Measurements from ENCODE around the gene ZNF543. TPM values are rescaled to one million over a fixed set of nuclear protein-coding genes. Genes with fewer than 3 reads are reported as not detected.

The ZNF543 gene
- total RNA-seq, 1 donor from 2014 or later: 5.3 TPM

DNA sequence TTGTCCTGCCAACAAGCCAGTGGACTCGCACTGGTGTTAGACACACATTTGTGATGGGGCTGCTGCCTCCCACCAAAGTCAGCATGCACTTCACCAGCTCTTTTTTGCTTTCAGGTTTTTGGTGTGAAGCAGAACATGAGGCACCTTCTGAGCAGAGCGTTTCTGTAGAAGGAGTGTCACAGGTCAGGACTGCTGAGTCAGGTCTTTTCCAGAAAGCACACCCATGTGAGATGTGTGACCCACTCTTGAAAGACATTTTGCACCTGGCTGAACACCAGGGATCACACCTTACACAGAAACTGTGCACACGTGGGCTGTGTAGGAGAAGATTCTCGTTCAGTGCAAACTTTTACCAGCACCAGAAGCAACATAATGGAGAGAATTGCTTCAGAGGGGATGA is 35.6 kb downstream of the ZNF543 start:
- Histone ChIP-seq H3K27ac (no peak overlapping the region), H3K4me1 (peaks cover 12% of the 10 kb centered on the region), H3K36me3 (peaks cover 43% of the 10 kb centered on the region), H3K4me3 (no peak overlapping the region), H3K27me3 (ENCODE audit: low read depth) (no peaks in the 10 kb centered on the region), H3K9me3 (peaks cover 66% of the 10 kb centered on the region)
- no peak for ATAC-seq
- no peak for DNase-seq
- TF ChIP-seq, protein P1, sequence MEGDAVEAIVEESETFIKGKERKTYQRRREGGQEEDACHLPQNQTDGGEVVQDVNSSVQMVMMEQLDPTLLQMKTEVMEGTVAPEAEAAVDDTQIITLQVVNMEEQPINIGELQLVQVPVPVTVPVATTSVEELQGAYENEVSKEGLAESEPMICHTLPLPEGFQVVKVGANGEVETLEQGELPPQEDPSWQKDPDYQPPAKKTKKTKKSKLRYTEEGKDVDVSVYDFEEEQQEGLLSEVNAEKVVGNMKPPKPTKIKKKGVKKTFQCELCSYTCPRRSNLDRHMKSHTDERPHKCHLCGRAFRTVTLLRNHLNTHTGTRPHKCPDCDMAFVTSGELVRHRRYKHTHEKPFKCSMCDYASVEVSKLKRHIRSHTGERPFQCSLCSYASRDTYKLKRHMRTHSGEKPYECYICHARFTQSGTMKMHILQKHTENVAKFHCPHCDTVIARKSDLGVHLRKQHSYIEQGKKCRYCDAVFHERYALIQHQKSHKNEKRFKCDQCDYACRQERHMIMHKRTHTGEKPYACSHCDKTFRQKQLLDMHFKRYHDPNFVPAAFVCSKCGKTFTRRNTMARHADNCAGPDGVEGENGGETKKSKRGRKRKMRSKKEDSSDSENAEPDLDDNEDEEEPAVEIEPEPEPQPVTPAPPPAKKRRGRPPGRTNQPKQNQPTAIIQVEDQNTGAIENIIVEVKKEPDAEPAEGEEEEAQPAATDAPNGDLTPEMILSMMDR (IDR thresholded peaks at IDR 0.05): no peak
- intact Hi-C loops (cut with DNase I): no loop called here

DNA sequence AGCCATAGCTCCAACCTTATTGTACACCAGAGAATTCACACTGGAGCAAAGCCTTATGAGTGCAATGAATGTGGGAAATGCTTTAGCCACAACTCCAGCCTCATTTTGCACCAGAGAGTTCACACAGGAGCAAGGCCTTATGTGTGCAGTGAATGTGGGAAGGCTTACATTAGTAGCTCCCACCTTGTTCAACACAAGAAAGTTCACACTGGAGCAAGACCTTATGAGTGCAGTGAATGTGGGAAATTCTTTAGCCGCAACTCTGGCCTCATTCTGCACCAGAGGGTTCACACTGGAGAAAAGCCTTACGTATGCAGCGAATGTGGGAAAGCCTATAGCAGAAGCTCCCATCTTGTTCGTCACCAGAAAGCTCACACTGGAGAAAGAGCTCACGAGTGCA is 37.1 kb downstream of the ZNF543 start:
- ATAC-seq (no peak), DNase-seq (no peak)
- Histone ChIP-seq H3K9me3 (peaks cover 63% of the 10 kb centered on the region), H3K4me3 (no peak overlapping the region), H3K27me3 (ENCODE audit: low read depth) (no peaks in the 10 kb centered on the region), H3K27ac (no peak overlapping the region), H3K4me1 (peaks cover 2% of the 10 kb centered on the region), H3K36me3 (peaks cover 43% of the 10 kb centered on the region)
- TF ChIP-seq, protein P1 (IDR thresholded peaks at IDR 0.05): no peak
- intact Hi-C loops (cut with DNase I): no loop called here

DNA sequence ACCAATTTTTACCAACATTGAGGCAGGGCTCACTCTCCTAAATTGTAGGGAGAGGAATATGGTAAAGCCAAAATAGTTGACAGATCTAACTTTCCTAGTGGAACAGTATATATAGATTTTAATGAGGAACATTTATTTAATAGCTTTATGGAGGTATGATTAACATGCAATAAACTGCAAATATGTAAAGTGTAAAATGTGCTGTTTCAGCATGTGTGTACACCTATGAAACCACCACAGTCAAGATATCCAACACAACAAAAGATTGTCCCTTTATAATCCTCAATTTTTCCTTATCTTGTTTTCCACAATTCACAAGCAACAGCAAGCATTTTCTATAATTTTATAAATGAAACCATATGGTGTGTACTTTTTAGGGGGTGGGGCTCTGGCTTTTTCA is 39.0 kb downstream of the ZNF543 start:
- TF ChIP-seq, protein P1 (IDR thresholded peaks at IDR 0.05): no peak
- no peaks in the 10 kb centered on the region for H3K27me3 ChIP-seq (ENCODE audit: low read depth)
- intact Hi-C loops (cut with DNase I): no loop called here
- H3K4me3 ChIP-seq: no peak overlapping the region
- peaks cover 13% of the 10 kb centered on the region for H3K4me1 ChIP-seq
- H3K36me3 ChIP-seq: peaks cover 38% of the 10 kb centered on the region
- ATAC-seq: no peak
- H3K27ac ChIP-seq: no peak overlapping the region
- H3K9me3 ChIP-seq: peaks cover 50% of the 10 kb centered on the region
- DNase-seq: no peak

DNA sequence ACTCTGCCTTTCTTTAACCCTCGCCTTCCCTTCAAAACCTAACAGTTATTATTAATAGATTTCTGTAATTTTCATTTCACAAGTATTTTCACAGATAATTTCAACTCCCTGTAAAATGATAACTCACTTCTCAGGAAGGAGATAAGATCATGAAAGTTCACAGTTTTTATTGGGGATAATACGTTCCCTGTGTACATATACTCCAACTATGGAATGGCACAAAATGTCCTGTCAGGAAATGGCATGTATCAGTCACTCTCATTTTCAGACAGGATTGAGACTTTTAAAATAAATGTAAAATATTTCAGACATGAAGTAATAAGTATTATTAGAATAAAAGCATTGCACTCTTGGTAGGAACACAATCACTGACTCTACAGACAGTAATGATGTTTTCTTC is 42.1 kb downstream of the ZNF543 start:
- H3K27me3 ChIP-seq (ENCODE audit: low read depth): no peaks in the 10 kb centered on the region
- peak overlapping the region; percentile 91 for H3K27ac ChIP-seq
- ATAC-seq: no peak
- peak overlapping the region; percentile 83 for H3K4me3 ChIP-seq
- DNase-seq: no peak
- peaks cover 31% of the 10 kb centered on the region for H3K9me3 ChIP-seq
- peaks cover 15% of the 10 kb centered on the region for H3K4me1 ChIP-seq
- intact Hi-C loops (cut with DNase I): no loop called here
- H3K36me3 ChIP-seq: peaks cover 7% of the 10 kb centered on the region
- TF ChIP-seq, protein P1 (IDR thresholded peaks at IDR 0.05): no peak

DNA sequence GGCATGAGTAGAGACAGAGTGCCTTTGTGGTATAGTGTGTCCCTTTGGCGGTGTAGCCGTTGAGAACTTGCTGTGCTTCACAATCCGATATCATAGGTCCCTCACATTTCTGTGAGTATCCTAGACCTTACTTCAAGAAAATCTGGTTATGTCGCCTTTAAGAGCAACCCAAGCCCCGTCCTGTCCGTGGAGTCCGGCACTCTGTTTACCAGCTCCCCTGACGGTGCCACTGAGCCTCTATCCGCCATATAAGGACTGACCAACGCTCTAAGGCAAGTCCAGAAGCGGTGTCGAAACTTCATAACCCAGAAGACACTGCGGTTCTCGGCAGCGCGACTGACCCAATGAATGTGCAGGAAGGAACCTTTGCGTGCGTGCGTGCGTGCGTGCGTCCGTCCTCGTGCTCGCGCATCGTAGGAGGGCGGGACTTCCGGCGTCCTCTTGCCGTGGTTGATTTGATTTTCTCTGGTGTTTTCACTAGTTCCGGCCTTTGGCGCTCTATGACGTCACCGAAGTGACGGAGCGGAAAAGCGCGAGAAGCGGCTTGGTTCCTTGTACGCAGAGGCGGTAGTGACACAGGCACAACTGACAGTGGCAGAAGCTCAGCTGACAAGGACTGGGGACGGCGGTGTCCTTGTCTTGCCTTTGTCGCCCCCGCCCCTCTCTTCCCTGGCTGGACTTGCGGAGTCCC is 42.9 kb downstream of the ZNF543 start, which contains the start of the genes TRAPPC2B and ZNF547:
Gene TRAPPC2B, plus strand, starts transcription at position 555 of the 691 bp plus-strand sequence. CDS start 1,283 bp downstream, outside the sequence.
Gene ZNF547, plus strand, starts transcription at position 555 of the 691 bp plus-strand sequence. CDS start 5,005 bp downstream, outside the sequence.
- H3K4me1 ChIP-seq: peaks cover 15% of the 10 kb centered on the region
- no peaks in the 10 kb centered on the region for H3K27me3 ChIP-seq (ENCODE audit: low read depth)
- peaks cover 24% of the 10 kb centered on the region for H3K9me3 ChIP-seq
- TF ChIP-seq, protein P1 (IDR thresholded peaks at IDR 0.05): no peak
- ATAC-seq (peak; percentile 99), DNase-seq (peak; percentile 99)
- no peaks in the 10 kb centered on the region for H3K36me3 ChIP-seq
- intact Hi-C loops (cut with DNase I): no loop called here
- peak within 1 kb of the TSS; percentile 83 for H3K4me3 ChIP-seq
- H3K27ac ChIP-seq: peak within 1 kb of the TSS; percentile 91

All from lower lobe of right lung (tissue), 2 donors.